Tibial nerve (tissue), 4 donors: ENCODE measurements around the gene ZBTB7C. TPM values are rescaled to one million over a fixed set of nuclear protein-coding genes. Genes with fewer than 3 reads are reported as not detected.

Experiments used
- DNase-seq, 2 donors: peaks; one replicate each; pipeline ENCODE4 v3.0.0-alpha.2; 2019; ENCODE audit warnings: low spot score in 2 of 2
- H3K27ac ChIP-seq, 4 donors: fragments of 200-600 bp; sonication (generic) in 3 of 4; one replicate each; pipeline ENCODE4 v1.5.1; 2017 to 2019; ENCODE audit warnings: mild to moderate bottlenecking in 1 of 4
- H3K27me3 ChIP-seq, 2 donors: fragments of 200-600 bp; sonication (generic) in 1 of 2; one replicate each; pipeline versions ENCODE4 v1.5.1 to v1.6.0; 2017 to 2019
- H3K36me3 ChIP-seq, 3 donors: fragments of 200-600 bp; sonication (generic); one replicate each; pipeline ENCODE4 v1.5.1; 2018 to 2019
- H3K4me1 ChIP-seq, 4 donors: fragments of 200-600 bp; sonication (generic) in 3 of 4; one replicate each; pipeline ENCODE4 v1.5.1; 2017 to 2019
- H3K4me3 ChIP-seq, 4 donors: fragments of 200-600 bp; sonication (generic) in 3 of 4; one replicate each; pipeline ENCODE4 v1.5.1; 2017 to 2019; ENCODE audit warnings: mild to moderate bottlenecking in 1 of 4, moderate library complexity in 1 of 4
- H3K9me3 ChIP-seq, 4 donors: fragments of 200-600 bp; sonication (generic) in 3 of 4; one replicate each; pipeline ENCODE4 v1.5.1; 2017 to 2019
- CTCF ChIP-seq, 5 experiments: fragments of 200-600 bp in 3 of 5; fragments of 450-650 bp in 2 of 5; sonication (generic) in 3 of 5; IDR thresholded peaks; one replicate each; pipeline ENCODE4 v1.5.1; 2016 to 2019; ENCODE audit warnings: antibody characterized with exemption in 5 of 5, mild to moderate bottlenecking in 3 of 5, moderate library complexity in 2 of 5
- EP300 ChIP-seq, 2 donors: sonication (generic); formaldehyde crosslinking; IDR thresholded peaks; one replicate each; pipeline ENCODE4 v1.6.1; 2017; ENCODE audit warnings: antibody characterized with exemption in 2 of 2, mild to moderate bottlenecking in 1 of 2
- POLR2A ChIP-seq, 2 donors: fragments of 450-650 bp; IDR thresholded peaks; one replicate each; pipeline ENCODE4 v1.6.1; 2017; ENCODE audit warnings: antibody characterized with exemption in 2 of 2, mild to moderate bottlenecking in 2 of 2, moderate library complexity in 2 of 2
- WGBS, 2 donors: methylation state at CpG; one replicate each; pipeline ENCODE4 v1.1.5; 2018; 5-methylcytosine and 5-hydroxymethylcytosine counted together
- total RNA-seq, 4 donors: library from RNA; depleted of rRNA; stranded (reverse); fragments of >200 nt; gene quantifications; one replicate each; pipeline ENCODE4 v1.1.0, GENCODE V29; 2016

Gene ZBTB7C
- total RNA-seq, 4 donors from 2014 or later: 24.6 to 95.0 (median 75.3) TPM

DNA sequence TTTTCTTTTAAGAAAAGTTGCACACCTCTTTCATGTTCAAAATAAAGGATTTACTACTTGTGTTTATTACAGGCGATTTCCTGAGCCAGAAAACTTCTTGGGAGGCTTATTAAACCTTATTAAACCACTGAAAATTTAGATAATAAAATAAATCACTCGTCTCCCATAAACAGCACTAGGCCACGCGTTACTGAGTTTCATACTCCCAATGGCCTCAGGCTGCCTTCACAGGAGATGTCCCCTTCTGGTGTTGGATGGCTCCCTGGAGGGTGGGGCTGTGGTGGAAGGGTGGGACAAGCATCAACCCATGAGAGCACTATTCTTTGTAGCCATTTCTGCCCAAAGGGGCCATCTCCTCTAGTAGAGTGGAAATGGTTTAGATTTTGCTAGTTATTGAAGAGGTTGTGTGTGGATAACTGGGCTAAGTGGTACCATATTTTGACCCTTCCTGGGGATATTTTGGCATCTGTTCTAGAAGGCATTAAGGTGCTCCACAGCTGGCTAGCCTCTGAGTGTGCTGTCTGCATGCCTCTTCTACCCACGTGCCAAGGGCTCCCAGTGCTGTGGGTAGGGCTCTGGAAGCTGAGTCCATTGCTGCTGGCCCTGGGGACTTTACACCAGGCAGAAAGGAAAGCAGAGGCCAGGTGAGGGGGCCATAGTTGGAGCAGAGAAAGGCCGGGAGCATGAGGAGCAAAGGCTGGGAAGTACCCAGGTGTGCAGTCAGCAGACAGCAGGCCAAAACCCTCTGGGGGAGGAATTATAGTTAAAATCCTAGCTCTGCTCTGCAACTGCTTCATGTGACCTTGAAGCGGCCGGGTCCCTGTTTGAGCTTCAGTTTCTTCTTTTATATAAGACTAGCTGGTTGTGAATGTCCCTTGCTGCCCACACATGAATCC lies 357.0 kb downstream of the ZBTB7C start:
- DNase-seq: no peak
- Histone ChIP-seq H3K4me3 (no peak overlapping the region), H3K27me3 (peaks cover 0 to 3% of the 10 kb centered on the region in 2 donors), H3K36me3 (no peaks in the 10 kb centered on the region), H3K9me3 (no peaks in the 10 kb centered on the region), H3K27ac (no peak overlapping the region), H3K4me1 (peaks cover 0 to 29% (median 0%) of the 10 kb centered on the region in 4 donors)
- 71 to 78% methylated on average over 8 of the region's 8 CpGs for WGBS, 2 donors
- no peak for TF ChIP-seq EP300 (IDR thresholded peaks at IDR 0.05)
- no peak for TF ChIP-seq CTCF (IDR thresholded peaks at IDR 0.05)
- TF ChIP-seq POLR2A (IDR thresholded peaks at IDR 0.05): no peak

- H3K27me3 ChIP-seq: peaks cover 0 to 3% of the 10 kb centered on the region in 2 donors
- 59 to 62% methylated on average over 3 to 7 of the region's 7 CpGs for WGBS, 2 donors
- H3K36me3 ChIP-seq: no peaks in the 10 kb centered on the region
- no peak overlapping the region for H3K4me3 ChIP-seq
- peaks cover 0 to 7% (median 0%) of the 10 kb centered on the region in 4 donors for H3K9me3 ChIP-seq
- TF ChIP-seq EP300 (IDR thresholded peaks at IDR 0.05) (no peak), CTCF (IDR thresholded peaks at IDR 0.05) (no peak), POLR2A (IDR thresholded peaks at IDR 0.05) (no peak)
- no peak overlapping the region for H3K27ac ChIP-seq
- no peak for DNase-seq
- peaks cover 0 to 29% (median 0%) of the 10 kb centered on the region in 4 donors for H3K4me1 ChIP-seq
Observed at GRCh38 chr18:48050176-48050575, 359.0 kb downstream of the ZBTB7C start.

- no peak overlapping the region for H3K27ac ChIP-seq
- WGBS, 2 donors: 72 to 75% methylated on average over 4 to 5 of the region's 5 CpGs
- no peak for DNase-seq
- peaks cover 0 to 11% (median 0%) of the 10 kb centered on the region in 4 donors for H3K9me3 ChIP-seq
- TF ChIP-seq POLR2A (IDR thresholded peaks at IDR 0.05) (no peak), EP300 (IDR thresholded peaks at IDR 0.05) (no peak), CTCF (IDR thresholded peaks at IDR 0.05) (no peak)
- peaks cover 0 to 28% (median 0%) of the 10 kb centered on the region in 4 donors for H3K4me1 ChIP-seq
- no peak overlapping the region for H3K4me3 ChIP-seq
- H3K27me3 ChIP-seq: peaks cover 0 to 3% of the 10 kb centered on the region in 2 donors
- H3K36me3 ChIP-seq: no peaks in the 10 kb centered on the region
Observed at GRCh38 chr18:48049757-48050156, 359.4 kb downstream of the ZBTB7C start.

DNA sequence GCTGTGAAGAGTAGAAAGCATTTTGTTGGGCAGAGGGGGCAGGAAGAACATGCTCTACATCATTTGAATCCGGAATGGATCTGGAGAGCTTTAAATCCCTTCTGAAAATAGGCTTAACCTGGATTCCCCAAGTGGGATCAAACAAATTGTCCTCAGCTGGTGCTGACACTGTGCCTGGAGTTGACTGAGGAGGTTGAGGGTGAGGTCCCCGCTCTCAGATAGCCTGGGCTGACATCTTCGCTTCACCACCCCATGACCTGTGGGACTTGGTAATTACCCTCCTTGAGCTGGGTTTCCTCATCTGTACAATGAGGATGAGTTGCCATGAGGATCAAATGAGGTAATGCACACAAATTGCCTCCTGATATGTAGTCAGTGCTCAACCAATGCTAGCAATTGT lies 360.9 kb downstream of the ZBTB7C start:
- 88 to 97% methylated on average over 3 of the region's 3 CpGs for WGBS, 2 donors
- peaks cover 0 to 24% (median 0%) of the 10 kb centered on the region in 4 donors for H3K4me1 ChIP-seq
- no peak overlapping the region for H3K27ac ChIP-seq
- TF ChIP-seq EP300 (IDR thresholded peaks at IDR 0.05) (no peak), POLR2A (IDR thresholded peaks at IDR 0.05) (no peak), CTCF (IDR thresholded peaks at IDR 0.05) (no peak)
- no peak overlapping the region for H3K4me3 ChIP-seq
- no peaks in the 10 kb centered on the region for H3K27me3 ChIP-seq
- no peak for DNase-seq
- no peaks in the 10 kb centered on the region for H3K36me3 ChIP-seq
- peaks cover 0 to 13% (median 0%) of the 10 kb centered on the region in 4 donors for H3K9me3 ChIP-seq

DNA sequence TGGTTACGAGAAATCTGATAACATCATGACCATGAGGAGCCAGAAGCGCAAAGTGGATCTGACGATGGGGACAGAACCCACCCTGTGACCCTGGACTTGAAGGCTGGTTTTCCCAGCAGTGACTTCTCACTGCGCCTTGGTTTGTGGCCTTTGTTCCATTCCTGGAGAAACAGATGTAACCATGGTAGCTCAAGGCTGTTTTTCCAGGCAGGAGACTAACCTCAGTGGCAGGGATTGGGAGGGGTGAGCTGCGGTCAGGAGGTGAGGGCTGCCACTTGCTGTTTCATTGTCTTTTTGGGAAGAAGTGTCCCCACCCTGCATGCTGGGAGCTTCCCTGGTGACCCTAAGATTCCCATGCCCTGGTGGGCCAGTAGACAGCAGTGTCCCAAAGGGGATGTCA lies 362.3 kb downstream of the ZBTB7C start:
- TF ChIP-seq EP300 (IDR thresholded peaks at IDR 0.05) (no peak), POLR2A (IDR thresholded peaks at IDR 0.05) (no peak), CTCF (IDR thresholded peaks at IDR 0.05) (no peak)
- no peak overlapping the region for H3K4me3 ChIP-seq
- H3K27me3 ChIP-seq: no peaks in the 10 kb centered on the region
- peaks cover 0 to 16% (median 0%) of the 10 kb centered on the region in 4 donors for H3K4me1 ChIP-seq
- H3K27ac ChIP-seq: no peak overlapping the region
- DNase-seq: no peak
- no peaks in the 10 kb centered on the region for H3K36me3 ChIP-seq
- WGBS, 2 donors: 72% methylated on average over 5 of the region's 5 CpGs
- peaks cover 0 to 18% (median 0%) of the 10 kb centered on the region in 4 donors for H3K9me3 ChIP-seq
